HepG2 (cell line): Measurements from ENCODE around the gene HECTD1. TPM values are rescaled to one million over a fixed set of nuclear protein-coding genes. Genes with fewer than 3 reads are reported as not detected.

Experiments
- ATAC-seq: fragments of 200-7000 bp; cut with Tn5 transposase; 3 replicates; pipeline ENCODE4 v1.9.1; 2020; ENCODE audit warnings: mild to moderate bottlenecking, moderate library complexity
- BruUV-seq: library from RNA; stranded (reverse); fragments of 400-500 nt; replicated peaks from 2 replicates; lab custom pipeline; 2021; lab: Mats Ljungman, UMichigan
- CTCF ChIA-PET: fragments of 300-600 bp; formaldehyde crosslinking; extraction: SDS; loops from one replicate; lab custom pipeline; 2021; ENCODE audit warnings: low total read pairs, inconsistent platforms, low intra/inter-chr PET ratio; lab: Yijun Ruan, JAX
- POLR2A ChIA-PET: fragments of 350-600 bp; sonication (Branson Sonifier 250); formaldehyde crosslinking; loops from one replicate; lab custom pipeline; 2020; ENCODE audit warnings: antibody characterized with exemption, inconsistent platforms; lab: Yijun Ruan, JAX
- DNase-seq: peaks from one replicate; pipeline ENCODE4 v3.0.0-alpha.2; 2015; ENCODE audit warnings: low spot score
- FAIRE-seq: peaks from 3 replicates; lab custom pipeline; 2011; peaks lifted over from hg19 to GRCh38; lab: Jason Lieb, UNC
- H2AFZ ChIP-seq: one replicate; pipeline ENCODE4 v1.6.1; 2011; ENCODE audit warnings: low read length, inconsistent platforms
- H3K27ac ChIP-seq: fragments of 300-600 bp; 3 replicates; pipeline ENCODE4 v1.8.0; 2011; ENCODE audit warnings: mixed run types, mild to moderate bottlenecking, mixed read lengths, low read length, inconsistent platforms; ENCODE audit not compliant: insufficient read depth; ENCODE audit errors: extremely low read length
- H3K27me3 ChIP-seq, 2 experiments: fragments of 200-600 bp in 1 of 2; 2 replicates in 1 of 2; 3 replicates in 1 of 2; pipeline versions ENCODE4 v1.6.0 to v1.8.0; 2011; ENCODE audit warnings: low read length in 2 of 2, mild to moderate bottlenecking in 2 of 2, moderate library complexity in 2 of 2, inconsistent platforms in 1 of 2; ENCODE audit not compliant: insufficient read depth in 2 of 2, control insufficient read depth in 1 of 2
- H3K36me3 ChIP-seq, 2 experiments: fragments of 200-600 bp in 1 of 2; replicated peaks in 1 of 2; 2 replicates in 1 of 2; 3 replicates in 1 of 2; pipeline versions ENCODE4 v1.5.1 to v1.8.0; 2011; ENCODE audit warnings: low read length in 2 of 2, inconsistent platforms in 1 of 2; ENCODE audit not compliant: insufficient read depth in 2 of 2, control insufficient read depth in 1 of 2
- H3K4me1 ChIP-seq: 2 replicates; pipeline ENCODE4 v1.5.1; 2012; ENCODE audit warnings: low read length, inconsistent platforms; ENCODE audit not compliant: insufficient read depth
- H3K4me2 ChIP-seq: 2 replicates; pipeline ENCODE4 v1.6.0; 2011; ENCODE audit warnings: low read depth, low read length, inconsistent platforms
- H3K4me3 ChIP-seq, 3 experiments: fragments of 200-600 bp in 1 of 3; sonication (generic), shearing (Covaris generic) in 1 of 3; replicated peaks in 1 of 3; 2 replicates each; pipeline ENCODE4 v1.5.1; 2011 to 2016; ENCODE audit warnings: low read length in 3 of 3, inconsistent platforms in 2 of 3, low read depth in 2 of 3, mild to moderate bottlenecking in 2 of 3, control low read depth in 1 of 3, mixed read lengths in 1 of 3; ENCODE audit not compliant: insufficient read depth in 1 of 3
- H3K79me2 ChIP-seq: one replicate; pipeline ENCODE4 v1.6.1; 2011; ENCODE audit warnings: low read length, inconsistent platforms; ENCODE audit not compliant: insufficient read depth
- H3K9ac ChIP-seq: 2 replicates; pipeline ENCODE4 v1.6.0; 2011; ENCODE audit warnings: mild to moderate bottlenecking, low read depth, low read length, inconsistent platforms; ENCODE audit not compliant: insufficient read depth
- H3K9me3 ChIP-seq: 2 replicates; pipeline ENCODE4 v1.5.1; 2012; ENCODE audit warnings: mild to moderate bottlenecking, low read length
- H4K20me1 ChIP-seq: 2 replicates; pipeline ENCODE4 v1.6.0; 2011; ENCODE audit warnings: inconsistent platforms, mild to moderate bottlenecking, low read length, moderate library complexity; ENCODE audit not compliant: insufficient read depth
- DNMT3B ChIP-seq: conservative IDR thresholded peaks from 2 replicates; pipeline ENCODE4 v1.6.1; 2016; ENCODE audit warnings: missing biosample characterization, control low read depth
- FOSL2 ChIP-seq: sonication (generic); formaldehyde crosslinking; IDR thresholded peaks from 2 replicates; pipeline ENCODE4 v1.4.0; 2020; ENCODE audit warnings: missing genetic modification reagents
- HNF1A ChIP-seq, 2 experiments: sonication (generic) in 1 of 2; formaldehyde crosslinking in 1 of 2; IDR thresholded peaks; 2 replicates each; pipeline versions ENCODE4 v1.4.0 to v1.6.1; 2016 to 2020; ENCODE audit warnings: borderline replicate concordance in 1 of 2, low read depth in 1 of 2, mild to moderate bottlenecking in 1 of 2, missing genetic modification reagents in 1 of 2
- RFX1 ChIP-seq: fragments of 450-650 bp; IDR thresholded peaks from 2 replicates; pipeline ENCODE4 v1.6.1; 2017
- RXRB ChIP-seq: IDR thresholded peaks from 2 replicates; pipeline ENCODE4 v1.6.1; 2016; ENCODE audit warnings: borderline replicate concordance, missing genetic modification reagents, missing compliant biosample characterization
- SNRNP70 ChIP-seq: fragments of 200-400 bp; formaldehyde crosslinking; IDR thresholded peaks from 2 replicates; pipeline ENCODE4 v1.6.1; 2017; ENCODE audit warnings: mild to moderate bottlenecking, low read depth, low read length, moderate library complexity
- ZMYM4 ChIP-seq: sonication (generic); formaldehyde crosslinking; IDR thresholded peaks from 2 replicates; pipeline ENCODE4 v1.8.1; 2023; ENCODE audit warnings: mild to moderate bottlenecking, missing genetic modification reagents
- ZNF687 ChIP-seq: sonication (generic); formaldehyde crosslinking; IDR thresholded peaks from 2 replicates; pipeline ENCODE4 v1.5.1; 2020; ENCODE audit warnings: mild to moderate bottlenecking, missing genetic modification reagents, moderate library complexity
- ZSCAN5A ChIP-seq: sonication (generic); formaldehyde crosslinking; IDR thresholded peaks from 2 replicates; pipeline ENCODE4 v1.8.0; 2022; ENCODE audit warnings: mild to moderate bottlenecking, missing genetic modification reagents, borderline replicate concordance
- WGBS: methylation state at CpG from one replicate; pipeline ENCODE4 v1.1.6; 2017; ENCODE audit warnings: low lambda C conversion rate; 5-methylcytosine and 5-hydroxymethylcytosine counted together
- in situ Hi-C: cut with HindIII; loops from 2 replicates; pipeline ENCODE4 v1.10.0; 2017; ENCODE audit warnings: low pct_unique_long_range_greater_than_20kb; ENCODE audit not compliant: extremely low pct_ligation_motif_present
- intact Hi-C: fragments of 100-400 bp; cut with micrococcal nuclease; formaldehyde crosslinking; loops from one replicate; pipeline ENCODE4 v1.10.0; 2022; ENCODE audit not compliant: unreplicated experiment
- polyA plus RNA-seq, 8 experiments: library from polyadenylated mRNA; depleted of rRNA in 3 of 8; stranded (reverse) in 7 of 8; unstranded in 1 of 8; fragments of >200 nt; fragmentation: Illumina TruSeq in 4 of 8; extraction: Trizol in 4 of 8; gene quantifications; 2 replicates each; pipeline versions ENCODE4 v1.2.1 to v1.2.3, GENCODE V29; 2011 to 2016; ENCODE audit warnings: low read depth in 4 of 8, missing spikeins in 1 of 8, mixed read lengths in 1 of 8; ENCODE audit not compliant: insufficient read depth in 1 of 8
- total RNA-seq, 5 experiments: library from RNA; depleted of rRNA; stranded (reverse); fragments of >200 nt; fragmentation: Illumina TruSeq; extraction: Trizol; gene quantifications; 2 replicates each; pipeline ENCODE4 v1.2.3, GENCODE V29; 2016; ENCODE audit warnings: low read depth in 1 of 5
- TF ChIP-seq, protein P1 (sequence below): IDR thresholded peaks from 2 replicates; pipeline ENCODE4 v1.4.0; 2020; ENCODE audit warnings: mild to moderate bottlenecking, missing genetic modification reagents

HECTD1 gene
- total and polyA plus RNA-seq, 2 of the 13 experiments (the other 11 are each of a cell fraction or from before 2014, with no cell fraction given): 312 to 560 TPM

DNA sequence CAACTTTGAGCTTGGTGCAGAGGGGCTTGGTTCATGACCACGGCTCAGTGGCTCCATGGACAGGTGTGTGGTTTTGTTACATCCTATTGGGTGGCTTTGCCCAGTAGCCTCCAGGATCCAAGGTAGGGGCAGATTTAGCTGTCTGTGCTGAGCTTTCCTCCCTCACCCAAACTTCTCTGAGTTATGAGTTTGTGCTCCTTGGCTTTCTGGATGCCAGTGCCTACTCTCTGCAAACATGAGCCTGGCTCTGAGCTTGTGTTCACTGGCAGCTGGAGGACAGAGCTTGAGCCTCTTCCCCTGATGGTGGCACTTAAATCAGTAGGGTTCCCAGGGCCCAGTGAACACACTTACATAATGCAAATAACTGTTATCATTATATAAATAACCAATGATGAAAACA, 45.3 kb upstream of the HECTD1 start:
- intact Hi-C loops (no loop called here), in situ Hi-C loops (no loop called here)
- FAIRE-seq (no peak), ATAC-seq (no peak), DNase-seq (no peak)
- ChIA-PET POLR2A (interaction anchor here (0.7 to 14.8 kb wide), 4 partner anchors 8 to 45 kb away, joined by 4 to 323 read pairs (median 64); partner anchors contain the start of gene HECTD1), CTCF (no interaction called here)
- no peaks in the 10 kb centered on the region for H3K79me2 ChIP-seq
- H3K27me3 ChIP-seq: no peaks in the 10 kb centered on the region
- peak overlapping the region; percentile 33 for H3K27ac ChIP-seq
- BruUV-seq: no TSS peak
- no peaks in the 10 kb centered on the region for H3K36me3 ChIP-seq
- H3K9me3 ChIP-seq: no peaks in the 10 kb centered on the region
- no peak overlapping the region for H3K9ac ChIP-seq
- no peak overlapping the region for H3K4me2 ChIP-seq
- no peak overlapping the region for H3K4me3 ChIP-seq
- H4K20me1 ChIP-seq: no peaks in the 10 kb centered on the region
- H3K4me1 ChIP-seq: peaks cover 69% of the 10 kb centered on the region
- WGBS: 97% methylated on average over 1 of the region's 1 CpG
- peak overlapping the region; percentile 81 for H2AFZ ChIP-seq
- TF ChIP-seq SNRNP70 (no peak), ZMYM4 (CRISPR knock-in tag) (no peak), DNMT3B (no peak), ZSCAN5A (CRISPR knock-in tag) (no peak), ZNF687 (no peak; the same call in none of the 2 replicates), RXRB (no peak), HNF1A (IDR thresholded peaks at IDR 0.05; ENCODE audit: low read depth) (no peak), HNF1A (CRISPR knock-in tag; IDR thresholded peaks at IDR 0.05; ENCODE audit: borderline replicate concordance) (no peak), FOSL2 (CRISPR knock-in tag) (no peak), RFX1 (no peak)
- TF ChIP-seq, protein P1, sequence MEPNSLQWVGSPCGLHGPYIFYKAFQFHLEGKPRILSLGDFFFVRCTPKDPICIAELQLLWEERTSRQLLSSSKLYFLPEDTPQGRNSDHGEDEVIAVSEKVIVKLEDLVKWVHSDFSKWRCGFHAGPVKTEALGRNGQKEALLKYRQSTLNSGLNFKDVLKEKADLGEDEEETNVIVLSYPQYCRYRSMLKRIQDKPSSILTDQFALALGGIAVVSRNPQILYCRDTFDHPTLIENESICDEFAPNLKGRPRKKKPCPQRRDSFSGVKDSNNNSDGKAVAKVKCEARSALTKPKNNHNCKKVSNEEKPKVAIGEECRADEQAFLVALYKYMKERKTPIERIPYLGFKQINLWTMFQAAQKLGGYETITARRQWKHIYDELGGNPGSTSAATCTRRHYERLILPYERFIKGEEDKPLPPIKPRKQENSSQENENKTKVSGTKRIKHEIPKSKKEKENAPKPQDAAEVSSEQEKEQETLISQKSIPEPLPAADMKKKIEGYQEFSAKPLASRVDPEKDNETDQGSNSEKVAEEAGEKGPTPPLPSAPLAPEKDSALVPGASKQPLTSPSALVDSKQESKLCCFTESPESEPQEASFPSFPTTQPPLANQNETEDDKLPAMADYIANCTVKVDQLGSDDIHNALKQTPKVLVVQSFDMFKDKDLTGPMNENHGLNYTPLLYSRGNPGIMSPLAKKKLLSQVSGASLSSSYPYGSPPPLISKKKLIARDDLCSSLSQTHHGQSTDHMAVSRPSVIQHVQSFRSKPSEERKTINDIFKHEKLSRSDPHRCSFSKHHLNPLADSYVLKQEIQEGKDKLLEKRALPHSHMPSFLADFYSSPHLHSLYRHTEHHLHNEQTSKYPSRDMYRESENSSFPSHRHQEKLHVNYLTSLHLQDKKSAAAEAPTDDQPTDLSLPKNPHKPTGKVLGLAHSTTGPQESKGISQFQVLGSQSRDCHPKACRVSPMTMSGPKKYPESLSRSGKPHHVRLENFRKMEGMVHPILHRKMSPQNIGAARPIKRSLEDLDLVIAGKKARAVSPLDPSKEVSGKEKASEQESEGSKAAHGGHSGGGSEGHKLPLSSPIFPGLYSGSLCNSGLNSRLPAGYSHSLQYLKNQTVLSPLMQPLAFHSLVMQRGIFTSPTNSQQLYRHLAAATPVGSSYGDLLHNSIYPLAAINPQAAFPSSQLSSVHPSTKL: peak; percentile 5; the same call in 1 of the 2 replicates
